ENCODE data around the gene SYT7. TPM values are rescaled to one million over a fixed set of nuclear protein-coding genes. Genes with fewer than 3 reads are reported as not detected.
A peak's percentile ranks its signal among the peaks of the same experiment; 100 is the strongest.

Gene SYT7
- total RNA-seq, 3 donors from 2014 or later (not counting 1 experiment from before 2014, with no cell fraction given): 0.07 TPM; not detected in 2

DNA sequence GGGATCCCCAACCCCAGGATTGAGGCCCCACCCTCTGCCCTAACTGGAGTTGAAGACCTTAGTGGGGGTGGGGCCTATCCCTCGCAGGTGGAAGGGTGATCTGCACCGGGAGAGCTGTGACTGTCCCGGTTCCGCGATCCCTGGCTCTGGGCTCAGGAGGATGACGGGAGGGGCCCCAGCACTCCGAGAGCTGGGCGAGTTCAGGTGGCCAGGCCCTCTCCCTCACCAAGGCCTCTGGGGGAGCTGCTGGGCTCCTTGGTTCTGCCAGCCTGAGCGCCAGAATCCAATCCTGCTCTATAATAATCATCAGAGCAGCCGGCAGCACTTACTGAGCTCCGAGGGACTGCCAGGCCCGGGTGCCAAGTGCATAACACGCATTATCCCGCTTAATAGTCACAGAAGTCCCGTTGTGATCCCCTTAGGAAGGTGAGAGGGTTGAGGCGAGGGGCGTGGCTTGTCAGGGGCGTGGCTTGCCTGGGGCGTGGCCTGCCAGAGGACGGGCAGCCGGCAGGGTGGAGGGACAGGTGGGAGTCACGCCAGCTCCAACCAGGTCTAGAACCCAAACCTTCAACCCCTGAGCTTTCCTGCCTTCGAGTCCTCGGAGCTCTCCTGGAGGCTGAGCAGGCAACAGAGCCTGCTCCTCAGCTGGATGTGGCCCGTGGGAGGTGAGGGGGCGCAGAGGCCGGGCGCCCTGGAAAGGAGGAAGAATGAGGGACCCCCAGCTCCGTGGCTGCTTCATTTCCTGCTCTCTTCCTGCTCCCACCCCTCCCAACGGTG is 7.3 kb upstream of the SYT7 start:
- Mint-ChIP-seq H3K36me3 (no peaks in the 10 kb centered on the region), H3K27me3 (ENCODE audit: low read depth in 2 of 2) (peaks cover 45 to 51% of the 10 kb centered on the region in 2 donors), H3K4me1 (peaks cover 7 to 11% of the 10 kb centered on the region in 2 donors), H3K27ac (no peak overlapping the region), H3K4me3 (peak overlapping the region; percentile 72), H3K9me3 (no peaks in the 10 kb centered on the region)
- Histone ChIP-seq H3K36me3 (ENCODE audit: control insufficient read depth, insufficient read depth, low read length) (no peaks in the 10 kb centered on the region), H3K4me3 (ENCODE audit: low read length) (peak overlapping the region; percentile 38), H3K27me3 (ENCODE audit: control insufficient read depth, insufficient read depth, low read length) (peaks cover 6% of the 10 kb centered on the region), H3K4me1 (ENCODE audit: control insufficient read depth, insufficient read depth, low read length) (peaks cover 16% of the 10 kb centered on the region), H3K27ac (ENCODE audit: low read length) (no peak overlapping the region), H3K9me3 (ENCODE audit: control insufficient read depth, insufficient read depth, low read length) (no peaks in the 10 kb centered on the region)
- intact Hi-C loops (cut with micrococcal nuclease): no loop called here
- peak; percentile 25 to 76 (median 74) for ATAC-seq
- 3% methylated on average over 30 of the region's 30 CpGs for WGBS (ENCODE audit: insufficient coverage)
- no peak for TF ChIP-seq CTCF (IDR thresholded peaks at IDR 0.05)
- DNase-seq: peak; percentile 49 to 70

GRCh38 chr11:61587541-61587941 is 6.7 kb upstream of the SYT7 start:
- Mint-ChIP-seq H3K4me1 (peaks cover 7 to 11% of the 10 kb centered on the region in 2 donors), H3K27me3 (ENCODE audit: low read depth in 2 of 2) (peaks cover 49 to 54% of the 10 kb centered on the region in 2 donors), H3K27ac (no peak overlapping the region), H3K9me3 (no peaks in the 10 kb centered on the region), H3K36me3 (no peaks in the 10 kb centered on the region), H3K4me3 (peak overlapping the region; percentile 37)
- no peaks in the 10 kb centered on the region for H3K36me3 ChIP-seq (ENCODE audit: control insufficient read depth, insufficient read depth, low read length)
- H3K9me3 ChIP-seq (ENCODE audit: control insufficient read depth, insufficient read depth, low read length): no peaks in the 10 kb centered on the region
- WGBS (ENCODE audit: insufficient coverage): 13% methylated on average over 41 of the region's 41 CpGs
- TF ChIP-seq CTCF (IDR thresholded peaks at IDR 0.05): no peak
- peak in 1 of 2 donors; percentile 57 for DNase-seq
- H3K4me3 ChIP-seq (ENCODE audit: low read length): peak overlapping the region; percentile 38
- H3K4me1 ChIP-seq (ENCODE audit: control insufficient read depth, insufficient read depth, low read length): peaks cover 16% of the 10 kb centered on the region
- H3K27me3 ChIP-seq (ENCODE audit: control insufficient read depth, insufficient read depth, low read length): peaks cover 6% of the 10 kb centered on the region
- intact Hi-C loops (cut with micrococcal nuclease): no loop called here
- peak; percentile 16 to 58 (median 51) for ATAC-seq
- H3K27ac ChIP-seq (ENCODE audit: low read length): no peak overlapping the region

DNA sequence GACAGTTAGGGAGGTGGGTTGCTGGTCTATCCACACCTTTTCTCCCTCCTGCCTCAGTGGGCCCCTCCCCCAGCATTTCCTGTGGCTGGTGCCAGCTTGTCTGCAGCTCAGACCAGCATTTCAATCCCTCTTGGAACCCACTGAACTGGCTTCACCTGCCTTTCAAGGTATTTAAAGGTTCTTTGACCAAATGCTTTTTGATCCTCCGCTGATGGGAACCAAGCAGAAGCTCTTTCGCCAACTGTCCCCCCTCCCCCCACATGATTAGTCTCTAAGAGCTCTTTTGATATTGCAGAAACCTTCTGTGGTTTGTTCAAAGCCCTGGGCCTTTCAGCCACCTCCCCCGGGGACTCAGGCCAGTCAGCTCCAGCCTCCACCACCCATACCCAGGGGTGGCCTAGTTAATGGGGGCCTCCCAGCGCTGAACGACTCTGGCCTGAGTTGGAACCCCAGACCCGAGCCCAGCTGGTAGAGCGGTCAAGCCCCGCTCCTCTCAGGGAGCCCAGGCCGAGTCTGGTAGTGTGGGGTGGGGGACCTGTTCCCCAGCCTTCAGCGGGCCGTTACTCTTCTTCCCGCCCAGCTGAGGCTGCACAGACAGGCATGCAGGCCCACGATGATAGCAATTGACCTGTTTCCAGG is 6.0 kb upstream of the SYT7 start:
- no peak overlapping the region for H3K4me3 Mint-ChIP-seq
- peaks cover 47 to 51% of the 10 kb centered on the region in 2 donors for H3K27me3 Mint-ChIP-seq (ENCODE audit: low read depth in 2 of 2)
- Histone ChIP-seq H3K27ac (ENCODE audit: low read length) (no peak overlapping the region), H3K9me3 (ENCODE audit: control insufficient read depth, insufficient read depth, low read length) (no peaks in the 10 kb centered on the region), H3K36me3 (ENCODE audit: control insufficient read depth, insufficient read depth, low read length) (no peaks in the 10 kb centered on the region), H3K4me1 (ENCODE audit: control insufficient read depth, insufficient read depth, low read length) (peaks cover 16% of the 10 kb centered on the region), H3K4me3 (ENCODE audit: low read length) (no peak overlapping the region), H3K27me3 (ENCODE audit: control insufficient read depth, insufficient read depth, low read length) (peaks cover 6% of the 10 kb centered on the region)
- no peak for TF ChIP-seq CTCF (IDR thresholded peaks at IDR 0.05)
- ATAC-seq (no peak), DNase-seq (no peak)
- no peak overlapping the region for H3K27ac Mint-ChIP-seq
- WGBS (ENCODE audit: insufficient coverage): 60% methylated on average over 13 of the region's 13 CpGs
- peaks cover 7 to 17% of the 10 kb centered on the region in 2 donors for H3K4me1 Mint-ChIP-seq
- no peaks in the 10 kb centered on the region for H3K9me3 Mint-ChIP-seq
- intact Hi-C loops (cut with micrococcal nuclease): no loop called here
- no peaks in the 10 kb centered on the region for H3K36me3 Mint-ChIP-seq

All from natural killer cell (primary cell).